Skeletal muscle tissue (tissue), 4 donors: Measurements from ENCODE around the gene MFN1. TPM values are rescaled to one million over a fixed set of nuclear protein-coding genes. Genes with fewer than 3 reads are reported as not detected.
A peak's percentile ranks its signal among the peaks of the same experiment; 100 is the strongest.
"Not testable (repeated sequence)": the region's sequence is repeated elsewhere in the genome, so short reads cannot be mapped to it uniquely, and the experiment has no call there.

Source experiments
- H3K27ac ChIP-seq: one replicate; pipeline ENCODE4 v1.7.0; 2013; ENCODE audit warnings: mild to moderate bottlenecking, low read depth, low read length, inconsistent platforms
- H3K27me3 ChIP-seq, 3 donors: one replicate each; pipeline ENCODE4 v1.7.0; 2013; ENCODE audit warnings: low read length in 3 of 3; ENCODE audit not compliant: control insufficient read depth in 3 of 3, insufficient read depth in 3 of 3
- H3K36me3 ChIP-seq, 3 donors: one replicate each; pipeline ENCODE4 v1.7.0; 2013; ENCODE audit warnings: low read length in 3 of 3; ENCODE audit not compliant: control insufficient read depth in 3 of 3, insufficient read depth in 3 of 3
- H3K4me1 ChIP-seq, 3 donors: one replicate each; pipeline ENCODE4 v1.7.0; 2013; ENCODE audit warnings: low read length in 3 of 3, mild to moderate bottlenecking in 3 of 3; ENCODE audit not compliant: control insufficient read depth in 3 of 3, insufficient read depth in 3 of 3
- H3K4me3 ChIP-seq, 3 donors: one replicate each; pipeline ENCODE4 v1.7.0; 2013; ENCODE audit warnings: low read length in 3 of 3
- H3K9ac ChIP-seq, 3 donors: one replicate each; pipeline ENCODE4 v1.7.0; 2013; ENCODE audit warnings: low read length in 3 of 3, mild to moderate bottlenecking in 3 of 3, moderate library complexity in 2 of 3, low read depth in 1 of 3
- H3K9me3 ChIP-seq, 3 donors: one replicate each; pipeline ENCODE4 v1.7.0; 2013; ENCODE audit warnings: low read length in 3 of 3; ENCODE audit not compliant: control insufficient read depth in 3 of 3
- total RNA-seq: library from RNA; depleted of rRNA; stranded (reverse); fragments of >200 nt; gene quantifications from one replicate; pipeline ENCODE4 v1.2.3, GENCODE V29; 2014
- donor health status: Osteomylitis.

The MFN1 gene
- total RNA-seq: 51.1 TPM

- H3K27me3 ChIP-seq: no peaks in the 10 kb centered on the region
- peak within 1 kb of the TSS; percentile 75 for H3K27ac ChIP-seq
- peak within 1 kb of the TSS; percentile 92 to 98 (median 96) for H3K4me3 ChIP-seq
- peaks cover 2 to 26% (median 13%) of the 10 kb centered on the region in 3 donors for H3K36me3 ChIP-seq
- H3K9me3 ChIP-seq: no peaks in the 10 kb centered on the region
- H3K4me1 ChIP-seq: peaks cover 0 to 11% (median 6%) of the 10 kb centered on the region in 3 donors
- H3K9ac ChIP-seq: peak within 1 kb of the TSS; percentile 81 to 88 (median 84)
These were observed at the start of gene MFN1 for GRCh38 chr3:179347345-179348194. Gene MFN1 (plus strand): TSS chr3:179347709. CDS start chr3:179348852, 1,143 bp downstream.

- Histone ChIP-seq H3K36me3 (no peaks in the 10 kb centered on the region), H3K4me3 (no peak overlapping the region), H3K4me1 (no peaks in the 10 kb centered on the region), H3K9ac (no peak overlapping the region), H3K9me3 (no peaks in the 10 kb centered on the region), H3K27ac (no peak overlapping the region), H3K27me3 (peaks cover 0 to 4% (median 0%) of the 10 kb centered on the region in 3 donors)
These were observed 49.4 kb upstream of the MFN1 start for GRCh38 chr3:179297971-179298725.

- Histone ChIP-seq H3K27me3 (peaks cover 0 to 4% (median 0%) of the 10 kb centered on the region in 3 donors), H3K9me3 (no peaks in the 10 kb centered on the region), H3K4me1 (no peaks in the 10 kb centered on the region), H3K9ac (no peak overlapping the region), H3K4me3 (no peak overlapping the region), H3K27ac (no peak overlapping the region), H3K36me3 (no peaks in the 10 kb centered on the region)
These were observed 48.2 kb upstream of the MFN1 start for GRCh38 chr3:179299316-179299715.

GRCh38 chr3:179299999-179300613 lies 47.4 kb upstream of the MFN1 start:
- no peaks in the 10 kb centered on the region for H3K4me1 ChIP-seq
- no peak overlapping the region for H3K4me3 ChIP-seq
- H3K9ac ChIP-seq: no peak overlapping the region
- H3K36me3 ChIP-seq: no peaks in the 10 kb centered on the region
- H3K9me3 ChIP-seq: no peaks in the 10 kb centered on the region
- H3K27me3 ChIP-seq: peaks cover 0 to 4% (median 0%) of the 10 kb centered on the region in 3 donors
- no peak overlapping the region for H3K27ac ChIP-seq

- Histone ChIP-seq H3K4me1 (no peaks in the 10 kb centered on the region), H3K4me3 (no peak overlapping the region), H3K27ac (no peak overlapping the region), H3K9ac (no peak overlapping the region), H3K27me3 (peaks cover 0 to 4% (median 0%) of the 10 kb centered on the region in 3 donors), H3K36me3 (no peaks in the 10 kb centered on the region), H3K9me3 (no peaks in the 10 kb centered on the region)
These were observed 45.9 kb upstream of the MFN1 start for GRCh38 chr3:179301645-179302044.

GRCh38 chr3:179302111-179302510 lies 45.4 kb upstream of the MFN1 start:
- H3K4me3 ChIP-seq: no peak overlapping the region
- H3K4me1 ChIP-seq: no peaks in the 10 kb centered on the region
- H3K9ac ChIP-seq: no peak overlapping the region
- no peak overlapping the region for H3K27ac ChIP-seq
- no peaks in the 10 kb centered on the region for H3K36me3 ChIP-seq
- H3K27me3 ChIP-seq: peaks cover 0 to 4% (median 2%) of the 10 kb centered on the region in 3 donors
- no peaks in the 10 kb centered on the region for H3K9me3 ChIP-seq

GRCh38 chr3:179304605-179305004 lies 42.9 kb upstream of the MFN1 start:
- no peaks in the 10 kb centered on the region for H3K9me3 ChIP-seq
- H3K36me3 ChIP-seq: no peaks in the 10 kb centered on the region
- no peaks in the 10 kb centered on the region for H3K4me1 ChIP-seq
- no peak overlapping the region for H3K9ac ChIP-seq
- H3K4me3 ChIP-seq: no peak overlapping the region
- peaks cover 0 to 2% (median 0%) of the 10 kb centered on the region in 3 donors for H3K27me3 ChIP-seq
- no peak overlapping the region for H3K27ac ChIP-seq

- H3K9ac ChIP-seq, H3K27ac ChIP-seq, H3K27me3 ChIP-seq, H3K36me3 ChIP-seq, H3K9me3 ChIP-seq, H3K4me3 ChIP-seq, H3K4me1 ChIP-seq: not testable (repeated sequence)
These were observed 40.1 kb upstream of the MFN1 start for GRCh38 chr3:179307362-179307761.

GRCh38 chr3:179308001-179308400 lies 39.5 kb upstream of the MFN1 start:
- Histone ChIP-seq H3K27ac (no peak overlapping the region), H3K36me3 (no peaks in the 10 kb centered on the region), H3K9me3 (no peaks in the 10 kb centered on the region), H3K4me3 (no peak overlapping the region), H3K27me3 (peaks cover 0 to 2% (median 0%) of the 10 kb centered on the region in 3 donors), H3K9ac (no peak overlapping the region), H3K4me1 (no peaks in the 10 kb centered on the region)
